ENCODE measurements around the gene NEO1. TPM values are rescaled to one million over a fixed set of nuclear protein-coding genes. Genes with fewer than 3 reads are reported as not detected.

NEO1 gene
- total RNA-seq, 1 experiment from 2014 or later, result 16.1 TPM

DNA sequence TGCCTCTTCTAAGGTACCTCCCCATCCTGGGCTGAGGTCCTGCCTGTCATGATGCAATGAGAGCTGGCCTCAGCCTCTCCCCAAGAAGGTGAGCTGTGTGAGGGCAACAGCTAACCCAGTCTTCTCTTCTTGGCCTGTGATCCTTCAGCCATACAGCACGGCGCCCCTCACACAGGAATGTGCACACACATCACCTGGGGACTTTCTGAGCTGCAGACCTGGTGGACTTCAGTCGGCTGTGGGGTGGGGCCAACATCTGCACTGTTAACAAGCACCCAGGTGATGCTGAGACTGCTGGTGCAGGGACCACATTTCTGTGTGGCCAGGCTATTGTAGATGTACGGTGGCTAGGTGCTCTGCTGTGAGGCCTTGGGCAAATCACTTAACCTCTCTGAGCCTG, 302.0 kb downstream of the NEO1 start:
- DNase-seq (ENCODE audit: low read depth), result no peak
